NCI-H510A (cell line): ENCODE measurements around the gene STAT3.
"Not testable (repeated sequence)": the region's sequence is repeated elsewhere in the genome, so short reads cannot be mapped to it uniquely, and the experiment has no call there.

Experiments
- DNase-seq: peaks from one replicate; lab custom pipeline; 2025; lab: John Stamatoyannopoulos, UW

The STAT3 gene

GRCh38 chr17:42313773-42314566 lies 74.3 kb downstream of the STAT3 start:
- DNase-seq: no peak

- no peak for DNase-seq
Measured at GRCh38 chr17:42313389-42313772, 74.9 kb downstream of the STAT3 start.

DNA sequence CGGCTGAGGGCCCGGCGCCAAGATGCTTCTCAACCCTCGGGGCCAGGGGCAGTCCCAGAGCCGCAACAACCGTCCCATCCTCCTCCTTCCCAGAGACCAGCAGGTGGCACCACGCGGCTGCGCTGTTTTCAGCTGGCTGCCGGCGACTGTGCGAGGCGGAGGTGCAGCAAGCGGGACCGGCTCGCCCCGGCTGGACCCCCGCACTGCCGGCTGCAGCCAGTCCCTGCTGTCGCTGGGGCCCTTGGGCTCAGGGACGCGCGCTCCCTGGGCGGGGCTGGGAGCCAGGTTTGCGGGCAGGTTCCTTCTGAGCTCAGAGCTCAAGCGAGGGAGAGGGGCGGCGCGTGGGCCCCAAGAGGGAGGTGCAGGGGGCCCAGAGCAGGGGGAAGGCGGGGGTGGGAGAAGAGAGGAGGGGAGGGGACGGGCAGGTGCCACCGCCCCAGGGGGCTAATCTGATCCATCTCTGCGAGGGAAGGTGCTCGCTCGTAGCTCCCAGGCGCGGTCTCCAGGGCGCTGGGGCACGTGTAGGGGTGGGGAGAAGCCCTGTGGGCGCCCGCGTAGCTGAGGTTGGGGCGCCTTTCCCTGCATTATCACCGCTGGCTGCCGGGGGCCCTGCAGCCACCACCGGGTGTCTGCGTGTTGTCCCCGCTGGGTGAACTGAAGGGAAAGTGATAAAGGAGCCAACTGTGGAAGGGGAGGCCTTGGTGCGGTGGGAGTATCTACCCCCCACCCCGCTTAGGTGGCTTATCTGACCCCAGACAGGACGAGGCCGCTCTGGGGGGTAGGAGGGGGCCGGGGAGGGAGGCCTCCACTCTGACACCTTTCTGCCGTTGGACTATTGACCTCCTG lies 75.7 kb downstream of the STAT3 start:
- DNase-seq: peak; percentile 92

GRCh38 chr17:42312035-42312284 lies 76.3 kb downstream of the STAT3 start:
- no peak for DNase-seq

GRCh38 chr17:42311240-42312034 lies 76.8 kb downstream of the STAT3 start:
- DNase-seq: peak; percentile 89

DNA sequence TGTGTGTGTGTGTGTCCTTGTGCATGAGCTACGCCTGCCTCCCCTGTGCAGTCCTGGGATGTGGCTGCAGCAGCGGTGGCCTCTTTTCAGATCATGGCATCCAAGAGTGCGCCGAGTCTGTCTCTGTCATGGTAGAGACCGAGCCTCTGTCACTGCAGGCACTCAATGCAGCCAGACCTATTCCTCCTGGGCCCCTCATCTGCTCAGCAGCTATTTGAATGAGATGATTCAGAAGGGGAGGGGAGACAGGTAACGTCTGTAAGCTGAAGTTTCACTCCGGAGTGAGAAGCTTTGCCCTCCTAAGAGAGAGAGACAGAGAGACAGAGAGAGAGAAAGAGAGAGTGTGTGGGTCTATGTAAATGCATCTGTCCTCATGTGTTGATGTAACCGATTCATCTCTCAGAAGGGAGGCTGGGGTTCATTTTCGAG lies 77.4 kb downstream of the STAT3 start:
- DNase-seq: no peak

GRCh38 chr17:42309986-42310786 lies 78.1 kb downstream of the STAT3 start:
- DNase-seq: no peak

GRCh38 chr17:42309142-42309541 lies 79.1 kb downstream of the STAT3 start:
- no peak for DNase-seq

- no peak for DNase-seq
Measured at GRCh38 chr17:42308446-42308845, 79.8 kb downstream of the STAT3 start.

DNA sequence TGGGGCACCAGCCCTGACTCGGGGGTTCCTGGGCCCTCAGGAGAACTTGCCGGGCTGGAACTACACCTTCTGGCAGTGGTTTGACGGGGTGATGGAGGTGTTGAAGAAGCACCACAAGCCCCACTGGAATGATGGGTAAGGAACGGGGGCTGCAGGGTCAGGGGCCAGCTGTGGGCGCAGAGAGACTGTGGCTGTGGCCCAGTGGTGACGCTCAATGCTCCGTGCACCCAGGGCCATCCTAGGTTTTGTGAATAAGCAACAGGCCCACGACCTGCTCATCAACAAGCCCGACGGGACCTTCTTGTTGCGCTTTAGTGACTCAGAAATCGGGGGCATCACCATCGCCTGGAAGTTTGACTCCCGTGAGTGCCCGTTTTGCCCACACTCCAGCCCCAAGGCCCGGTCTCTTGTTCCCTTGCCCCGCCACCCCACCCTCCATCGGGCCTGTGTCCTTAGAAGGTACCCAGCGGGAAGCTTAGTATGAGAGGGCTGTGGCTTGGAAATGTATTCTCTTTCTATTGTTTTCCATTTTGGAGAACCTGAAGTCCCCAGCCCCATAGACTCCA lies 80.8 kb downstream of the STAT3 start:
- DNase-seq: no peak

DNA sequence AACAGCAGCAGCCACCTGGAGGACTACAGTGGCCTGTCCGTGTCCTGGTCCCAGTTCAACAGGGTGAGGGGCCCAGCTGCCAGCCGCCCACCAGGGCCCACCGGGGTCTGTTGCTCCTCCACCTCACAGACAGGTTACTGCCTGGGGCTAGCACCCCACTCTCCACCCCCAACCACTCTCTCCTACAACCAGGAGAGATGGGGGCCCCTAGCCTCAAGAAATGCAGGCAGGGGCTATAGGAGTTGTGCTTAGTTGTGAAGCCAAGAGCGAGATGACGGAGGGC lies 81.9 kb downstream of the STAT3 start:
- DNase-seq: no peak

DNA sequence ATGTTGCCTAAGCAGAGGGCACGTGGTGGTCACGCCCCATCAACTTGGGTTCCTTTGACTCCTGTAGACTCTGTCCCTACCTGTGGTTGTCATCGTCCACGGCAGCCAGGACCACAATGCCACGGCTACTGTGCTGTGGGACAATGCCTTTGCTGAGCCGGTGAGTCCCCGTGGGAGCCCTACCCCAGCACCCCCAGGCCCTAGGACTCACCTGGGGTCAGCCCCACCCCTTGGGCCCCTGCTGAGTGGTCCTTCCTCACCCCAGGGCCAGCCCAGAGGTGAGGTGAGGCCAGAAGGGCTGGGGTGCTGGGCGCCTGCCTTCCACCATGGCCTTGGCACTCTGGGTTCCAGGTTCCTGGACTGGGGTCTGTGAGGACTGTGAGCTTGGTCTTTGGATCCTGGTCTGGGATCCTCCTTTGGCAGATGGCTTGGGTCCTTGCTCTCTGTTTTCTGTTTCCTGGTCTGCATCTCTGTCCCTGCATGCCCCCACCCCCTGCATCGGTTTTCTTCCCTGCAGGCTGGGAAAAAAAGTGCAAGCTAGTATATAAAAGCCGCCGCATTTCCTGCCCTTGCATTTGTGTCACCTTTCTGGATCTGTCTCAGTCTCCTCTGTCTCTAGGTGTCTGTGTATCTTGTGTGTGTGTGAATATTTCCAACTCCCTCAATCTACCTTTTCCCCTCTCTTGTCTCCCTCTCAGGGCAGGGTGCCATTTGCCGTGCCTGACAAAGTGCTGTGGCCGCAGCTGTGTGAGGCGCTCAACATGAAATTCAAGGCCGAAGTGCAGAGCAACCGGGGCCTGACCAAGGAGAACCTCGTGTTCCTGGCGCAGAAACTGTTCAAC lies 82.5 kb downstream of the STAT3 start:
- no peak for DNase-seq

DNA sequence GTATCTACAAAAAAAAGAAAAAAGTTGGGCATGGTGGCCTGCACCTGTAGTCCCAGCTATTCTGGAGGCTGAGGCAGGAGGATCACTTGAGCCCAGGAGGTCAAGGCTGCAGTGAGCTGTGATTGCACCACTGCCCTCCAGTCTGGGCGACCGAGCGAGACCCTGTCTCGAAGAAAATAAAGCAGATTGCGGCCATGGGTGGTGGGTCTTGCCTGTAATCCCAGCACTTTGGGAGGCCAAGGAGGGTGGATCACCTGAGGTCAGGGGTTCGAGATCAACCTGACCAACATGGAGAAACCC lies 83.3 kb downstream of the STAT3 start:
- not testable (repeated sequence) for DNase-seq

DNA sequence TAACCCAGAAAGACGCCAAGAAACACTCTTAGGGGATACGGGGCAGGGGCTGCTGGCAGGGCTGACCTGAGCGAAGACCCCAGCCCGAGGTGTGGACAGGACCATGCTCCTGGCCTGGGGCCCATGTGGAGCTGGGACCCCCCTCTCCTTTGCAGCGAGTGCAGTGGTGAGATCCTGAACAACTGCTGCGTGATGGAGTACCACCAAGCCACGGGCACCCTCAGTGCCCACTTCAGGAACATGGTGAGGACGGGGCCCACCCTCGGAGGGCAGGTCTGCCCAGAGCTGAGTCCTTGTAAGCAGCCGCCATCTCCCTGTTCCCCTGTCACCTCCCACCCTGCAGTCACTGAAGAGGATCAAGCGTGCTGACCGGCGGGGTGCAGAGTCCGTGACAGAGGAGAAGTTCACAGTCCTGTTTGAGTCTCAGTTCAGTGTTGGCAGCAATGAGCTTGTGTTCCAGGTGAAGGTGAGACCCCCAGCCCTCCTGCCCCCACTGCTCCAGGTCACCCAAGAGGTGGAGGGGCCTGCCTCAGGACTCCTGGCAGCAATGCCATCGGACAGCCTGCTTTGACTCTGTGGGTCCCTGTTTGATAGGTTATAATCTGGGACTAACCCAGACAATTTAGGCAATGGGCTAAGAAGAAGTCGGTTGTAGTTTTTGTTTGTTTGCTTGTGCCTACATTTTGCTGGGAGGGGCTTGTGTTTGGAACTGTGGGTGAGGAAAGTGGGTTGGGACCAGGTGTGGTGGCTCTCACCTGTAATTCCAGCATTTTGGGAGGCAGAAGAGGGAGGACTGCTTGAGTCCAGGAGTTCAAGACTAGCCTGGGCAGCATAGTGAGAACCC lies 83.8 kb downstream of the STAT3 start:
- DNase-seq: no peak

GRCh38 chr17:42303694-42304093 lies 84.5 kb downstream of the STAT3 start:
- DNase-seq: no peak

- DNase-seq: no peak
Measured at GRCh38 chr17:42301022-42301421, 87.2 kb downstream of the STAT3 start.

DNA sequence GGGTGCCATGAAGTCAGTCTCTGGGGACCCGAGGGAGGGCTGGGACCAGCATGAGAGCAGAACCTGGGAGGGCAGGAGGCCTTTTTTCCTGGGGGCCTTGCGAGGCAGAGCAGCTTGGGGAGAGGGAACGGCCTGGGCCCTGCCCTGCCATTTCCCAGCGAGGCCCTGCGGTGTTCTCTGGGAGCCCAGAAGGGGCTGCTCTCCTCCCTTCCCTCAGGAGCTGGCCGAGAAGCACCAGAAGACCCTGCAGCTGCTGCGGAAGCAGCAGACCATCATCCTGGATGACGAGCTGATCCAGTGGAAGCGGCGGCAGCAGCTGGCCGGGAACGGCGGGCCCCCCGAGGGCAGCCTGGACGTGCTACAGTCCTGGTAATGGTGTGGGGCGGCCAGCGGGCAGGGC lies 88.3 kb downstream of the STAT3 start:
- not testable (repeated sequence) for DNase-seq

DNA sequence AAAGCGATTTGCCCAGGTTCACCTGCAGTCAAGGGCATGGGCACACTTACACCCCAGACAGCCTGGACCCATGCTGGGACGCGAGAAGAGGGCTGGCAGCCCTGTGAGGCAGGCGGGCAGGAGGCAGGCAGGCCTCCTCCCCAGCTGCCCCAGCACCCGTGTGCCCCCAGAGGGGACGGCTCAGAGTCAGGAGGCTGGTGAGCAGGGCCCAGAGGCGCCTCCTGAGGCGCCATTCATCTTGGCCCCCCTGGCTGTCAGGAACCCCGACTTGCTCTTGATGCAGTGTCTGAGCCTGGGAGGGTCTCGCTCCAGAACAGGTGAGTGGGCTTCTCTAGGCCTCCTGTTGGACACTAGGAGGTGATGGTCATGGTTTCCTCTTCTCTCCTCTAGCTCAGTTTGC lies 88.9 kb downstream of the STAT3 start:
- DNase-seq: not testable (repeated sequence)

DNA sequence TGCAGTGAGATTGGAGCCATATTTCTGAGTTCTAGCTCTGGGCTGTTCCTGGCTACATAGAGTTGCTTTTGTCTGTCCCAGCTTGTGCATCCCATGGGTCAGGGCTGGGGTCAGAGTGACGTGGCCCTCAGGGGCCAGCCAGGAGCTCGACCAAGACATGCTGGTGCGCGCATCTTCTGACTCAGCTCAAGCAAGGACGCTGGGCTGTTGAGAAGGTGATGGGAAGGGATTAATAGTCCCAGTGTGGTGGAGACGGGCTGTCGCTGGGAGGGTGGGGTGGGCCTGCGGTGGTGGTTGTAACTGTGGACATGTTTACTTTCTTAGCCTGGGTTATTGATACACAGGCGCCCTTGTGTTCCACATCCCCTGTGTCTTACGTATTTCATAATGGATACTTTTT lies 90.5 kb downstream of the STAT3 start:
- not testable (repeated sequence) for DNase-seq

DNA sequence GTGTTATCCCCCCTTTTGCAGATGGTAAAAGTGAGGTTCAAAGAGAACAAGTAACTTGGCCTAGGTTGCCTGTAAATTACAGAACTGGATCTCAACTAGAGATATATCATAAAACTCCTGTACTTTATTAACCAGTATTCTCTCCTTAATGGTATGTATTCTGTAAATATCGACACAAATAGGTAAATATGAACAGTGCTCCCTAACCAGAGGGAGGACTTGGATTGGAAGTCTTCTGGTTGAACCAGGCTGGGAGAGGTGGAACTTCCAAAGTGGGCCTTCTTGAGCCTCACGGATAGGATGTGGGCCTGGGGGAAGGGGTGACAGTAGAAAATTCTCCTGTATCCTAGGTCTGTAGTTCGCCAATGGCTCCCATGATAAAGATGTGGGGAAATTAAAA lies 92.2 kb downstream of the STAT3 start:
- DNase-seq: no peak
